Naive thymus-derived CD4-positive, alpha-beta T cell (primary cell): ENCODE measurements around the gene PFN3. TPM values are rescaled to one million over a fixed set of nuclear protein-coding genes. Genes with fewer than 3 reads are reported as not detected.

ENCODE experiments used
- ATAC-seq: fragments of 150-1000 bp; cut with Tn5 transposase; 2 replicates; pipeline ENCODE4 v1.10.0; 2021; ENCODE audit warnings: mild to moderate bottlenecking, moderate library complexity
- CTCF ChIA-PET: fragments of 350-600 bp; sonication (Branson Sonifier 250); formaldehyde crosslinking; loops from one replicate; lab custom pipeline; 2021; ENCODE audit warnings: antibody characterized with exemption; lab: Charles Lee
- POLR2A ChIA-PET: fragments of 350-600 bp; sonication (Branson Sonifier 250); formaldehyde crosslinking; loops from one replicate; lab custom pipeline; 2021; ENCODE audit warnings: antibody characterized with exemption, inconsistent platforms; lab: Charles Lee
- DNase-seq, 9 donors: peaks; one replicate each; pipeline versions ENCODE4 v3.0.0 to v3.0.0-alpha.2; 2020 to 2022; ENCODE audit warnings: mixed read lengths in 1 of 9
- H3K27ac ChIP-seq: one replicate; pipeline ENCODE4 v1.7.0; 2013; ENCODE audit warnings: mild to moderate bottlenecking, low read depth, low read length, moderate library complexity
- H3K27me3 ChIP-seq, 2 donors: one replicate each; pipeline ENCODE4 v1.7.0; 2013; ENCODE audit warnings: low read length in 2 of 2, mild to moderate bottlenecking in 2 of 2, moderate library complexity in 2 of 2; ENCODE audit not compliant: control insufficient read depth in 2 of 2, insufficient read depth in 2 of 2
- H3K36me3 ChIP-seq, 3 experiments: 1 replicate in 2 of 3; 2 replicates in 1 of 3; pipeline ENCODE4 v1.7.0; 2013; ENCODE audit warnings: low read length in 3 of 3, mild to moderate bottlenecking in 3 of 3, moderate library complexity in 1 of 3; ENCODE audit not compliant: insufficient read depth in 3 of 3, control insufficient read depth in 2 of 3
- H3K4me1 ChIP-seq, 2 donors: one replicate each; pipeline ENCODE4 v1.7.0; 2013; ENCODE audit warnings: low read length in 2 of 2, mild to moderate bottlenecking in 2 of 2, moderate library complexity in 1 of 2; ENCODE audit not compliant: control insufficient read depth in 2 of 2, insufficient read depth in 2 of 2
- H3K4me3 ChIP-seq: 2 replicates; pipeline ENCODE4 v1.7.0; 2013; ENCODE audit warnings: mild to moderate bottlenecking, low read length
- H3K9me3 ChIP-seq, 3 experiments: 1 replicate in 2 of 3; 2 replicates in 1 of 3; pipeline ENCODE4 v1.7.0; 2013; ENCODE audit warnings: low read length in 3 of 3; ENCODE audit not compliant: control insufficient read depth in 2 of 3
- H3K27ac Mint-ChIP-seq, 9 donors: one replicate each; pipeline ENCODE4 v1.8.0; 2020 to 2022; ENCODE audit warnings: mixed read lengths in 9 of 9, mild to moderate bottlenecking in 8 of 9, moderate library complexity in 5 of 9, inconsistent platforms in 2 of 9
- H3K27me3 Mint-ChIP-seq, 5 donors: one replicate each; pipeline ENCODE4 v1.8.0; 2021 to 2022; ENCODE audit warnings: mixed read lengths in 5 of 5, mild to moderate bottlenecking in 1 of 5
- H3K36me3 Mint-ChIP-seq, 5 donors: one replicate each; pipeline ENCODE4 v1.8.0; 2020 to 2022; ENCODE audit warnings: mixed read lengths in 5 of 5, mild to moderate bottlenecking in 3 of 5, inconsistent platforms in 1 of 5
- H3K4me1 Mint-ChIP-seq, 7 donors: one replicate each; pipeline ENCODE4 v1.8.0; 2020 to 2022; ENCODE audit warnings: mixed read lengths in 7 of 7, mild to moderate bottlenecking in 3 of 7, inconsistent platforms in 1 of 7
- H3K4me3 Mint-ChIP-seq, 10 donors: one replicate each; pipeline ENCODE4 v1.8.0; 2020 to 2022; ENCODE audit warnings: mild to moderate bottlenecking in 10 of 10, mixed read lengths in 10 of 10, moderate library complexity in 6 of 10, inconsistent platforms in 2 of 10
- H3K9me3 Mint-ChIP-seq, 11 donors: one replicate each; pipeline ENCODE4 v1.8.0; 2020 to 2022; ENCODE audit warnings: mixed read lengths in 11 of 11, mild to moderate bottlenecking in 4 of 11, inconsistent platforms in 1 of 11, moderate library complexity in 1 of 11
- intact Hi-C, 2 donors: fragments of 100-400 bp; cut with micrococcal nuclease; formaldehyde crosslinking; loops; one replicate each; pipeline ENCODE4 v1.15.1; 2023
- polyA plus RNA-seq, 2 donors: library from polyadenylated mRNA; unstranded; fragments of 300-500 nt; fragmentation: Illumina TruSeq; gene quantifications; one replicate each; pipeline ENCODE4 v1.2.3, GENCODE V29; 2021
- total RNA-seq, 6 experiments: library from RNA in 5 of 6; stranded (reverse) in 5 of 6; gene quantifications; 1 replicate in 5 of 6; 2 replicates in 1 of 6; pipeline ENCODE4 v1.2.3 and lab custom pipeline; 2021 to 2026

PFN3 gene
- total and polyA plus RNA-seq, 7 experiments from 2014 or later, result not detected

- no peak overlapping the region for H3K27ac ChIP-seq
- H3K36me3 Mint-ChIP-seq, result no peaks in the 10 kb centered on the region
- peaks cover 0 to 54% (median 0%) of the 10 kb centered on the region in 5 donors for H3K27me3 Mint-ChIP-seq
- H3K4me3 ChIP-seq, result peak overlapping the region; percentile 61
- no peaks in the 10 kb centered on the region for H3K27me3 ChIP-seq
- peak overlapping the region; percentile 76 to 88 (median 84) for H3K4me3 Mint-ChIP-seq
- H3K4me1 ChIP-seq, result peaks cover 25 to 33% of the 10 kb centered on the region in 2 donors
- intact Hi-C loops, result loop anchor here (1.0 to 2.0 kb wide), 13 partner anchors 12 to 288 kb away; partner anchors contain the start of genes PDLIM7 (in 2 of the 2), NSD1 (in 1 of the 2), PRR7 (in 1 of the 2) and RGS14 (in 1 of the 2)
- ChIA-PET POLR2A (interaction anchor here (0.7 to 9.5 kb wide), 15 partner anchors 12 to 95 kb away, joined by 3 to 210 read pairs (median 7); partner anchors contain the start of genes GRK6, LMAN2, PDLIM7 and PRR7), CTCF (interaction anchor here (0.6 to 9.6 kb wide), 23 partner anchors 11 to 288 kb away, joined by 3 to 189 read pairs (median 11); partner anchors contain the start of genes GRK6 and PRR7)
- no peaks in the 10 kb centered on the region for H3K9me3 ChIP-seq
- ATAC-seq (peak; percentile 41), DNase-seq (peak; percentile 21 to 74 (median 68))
- H3K36me3 ChIP-seq, result no peaks in the 10 kb centered on the region
- H3K4me1 Mint-ChIP-seq, result peaks cover 7 to 35% (median 23%) of the 10 kb centered on the region in 7 donors
- peaks cover 0 to 2% (median 0%) of the 10 kb centered on the region in 11 donors for H3K9me3 Mint-ChIP-seq
- H3K27ac Mint-ChIP-seq, result peak overlapping the region in 6 of 9 donors; percentile 23 to 80 (median 70)
Observed at GRCh38 chr5:177402271-177403043, 2.0 kb upstream of the PFN3 start.

GRCh38 chr5:177397875-177398390 is 2.5 kb downstream of the PFN3 start:
- POLR2A ChIA-PET, result no interaction called here
- no peak overlapping the region for H3K4me3 Mint-ChIP-seq

GRCh38 chr5:177396807-177397206 is 3.7 kb downstream of the PFN3 start:
- Histone ChIP-seq H3K4me3 (no peak overlapping the region), H3K27me3 (no peaks in the 10 kb centered on the region), H3K36me3 (no peaks in the 10 kb centered on the region), H3K4me1 (no peaks in the 10 kb centered on the region), H3K9me3 (no peaks in the 10 kb centered on the region), H3K27ac (no peak overlapping the region)
- H3K9me3 Mint-ChIP-seq, result peaks cover 0 to 4% (median 0%) of the 10 kb centered on the region in 11 donors
- no peak overlapping the region for H3K4me3 Mint-ChIP-seq
- DNase-seq (no peak), ATAC-seq (no peak)
- peaks cover 0 to 24% (median 0%) of the 10 kb centered on the region in 5 donors for H3K27me3 Mint-ChIP-seq
- peaks cover 0 to 7% (median 0%) of the 10 kb centered on the region in 7 donors for H3K4me1 Mint-ChIP-seq
- ChIA-PET POLR2A (no interaction called here), CTCF (no interaction called here)
- H3K36me3 Mint-ChIP-seq, result no peaks in the 10 kb centered on the region
- intact Hi-C loops, result no loop called here
- no peak overlapping the region for H3K27ac Mint-ChIP-seq

More at GRCh38 chr5:177397875-177398390, 2.5 kb downstream of the PFN3 start:
- H3K4me1 ChIP-seq, result peaks cover 5 to 9% of the 10 kb centered on the region in 2 donors
- Mint-ChIP-seq H3K27ac (no peak overlapping the region), H3K27me3 (peaks cover 0 to 35% (median 0%) of the 10 kb centered on the region in 5 donors), H3K36me3 (no peaks in the 10 kb centered on the region), H3K9me3 (peaks cover 0 to 4% (median 0%) of the 10 kb centered on the region in 11 donors), H3K4me1 (peaks cover 1 to 17% (median 7%) of the 10 kb centered on the region in 7 donors)
- H3K9me3 ChIP-seq, result no peaks in the 10 kb centered on the region
- H3K27me3 ChIP-seq, result no peaks in the 10 kb centered on the region
- ATAC-seq, result no peak
- H3K4me3 ChIP-seq, result no peak overlapping the region
- no peaks in the 10 kb centered on the region for H3K36me3 ChIP-seq
- CTCF ChIA-PET, result interaction anchor here (0.9 kb wide), 1 partner anchor 59 kb away, joined by 3 read pairs; no protein-coding TSS in a partner anchor
- no peak overlapping the region for H3K27ac ChIP-seq
- intact Hi-C loops, result no loop called here
- DNase-seq, result no peak

- no peak overlapping the region for H3K4me3 ChIP-seq
- H3K27me3 ChIP-seq, result no peaks in the 10 kb centered on the region
- no peak overlapping the region for H3K27ac ChIP-seq
- POLR2A ChIA-PET, result no interaction called here
- no peaks in the 10 kb centered on the region for H3K9me3 ChIP-seq
- CTCF ChIA-PET, result no interaction called here
- peaks cover 3 to 9% (median 5%) of the 10 kb centered on the region in 7 donors for H3K4me1 Mint-ChIP-seq
- ATAC-seq (no peak), DNase-seq (no peak)
- no peaks in the 10 kb centered on the region for H3K36me3 ChIP-seq
- peaks cover 0 to 2% (median 0%) of the 10 kb centered on the region in 11 donors for H3K9me3 Mint-ChIP-seq
- H3K27ac Mint-ChIP-seq, result no peak overlapping the region
- H3K27me3 Mint-ChIP-seq, result peaks cover 0 to 17% (median 0%) of the 10 kb centered on the region in 5 donors
- intact Hi-C loops, result no loop called here
- no peak overlapping the region for H3K4me3 Mint-ChIP-seq
- no peaks in the 10 kb centered on the region for H3K36me3 Mint-ChIP-seq
- H3K4me1 ChIP-seq, result peaks cover 0 to under 1% of the 10 kb centered on the region in 2 donors
Observed at GRCh38 chr5:177396078-177396477, 4.4 kb downstream of the PFN3 start.

GRCh38 chr5:177393990-177394389 is 6.5 kb downstream of the PFN3 start:
- no peak for DNase-seq
- Histone ChIP-seq H3K4me1 (peaks cover 17 to 21% of the 10 kb centered on the region in 2 donors), H3K36me3 (no peaks in the 10 kb centered on the region), H3K27ac (no peak overlapping the region), H3K9me3 (no peaks in the 10 kb centered on the region), H3K27me3 (no peaks in the 10 kb centered on the region), H3K4me3 (no peak overlapping the region)
- CTCF ChIA-PET, result interaction anchor here (1.3 to 5.9 kb wide), 3 partner anchors 9 to 60 kb away, joined by 3 to 116 read pairs (median 5); partner anchors contain the start of gene PFN3
- POLR2A ChIA-PET, result no interaction called here
- ATAC-seq, result no peak
- Mint-ChIP-seq H3K27ac (no peak overlapping the region), H3K4me3 (no peak overlapping the region), H3K4me1 (peaks cover 21 to 29% (median 24%) of the 10 kb centered on the region in 7 donors), H3K36me3 (no peaks in the 10 kb centered on the region), H3K9me3 (peaks cover 0 to 2% (median 0%) of the 10 kb centered on the region in 11 donors), H3K27me3 (peaks cover 0 to 11% (median 0%) of the 10 kb centered on the region in 5 donors)
- intact Hi-C loops, result loop anchor here in 1 of 2 donors (5.0 kb wide), 1 partner anchor 282 kb away; no protein-coding TSS in a partner anchor

- peaks cover 0 to 6% (median 0%) of the 10 kb centered on the region in 5 donors for H3K27me3 Mint-ChIP-seq
- peak overlapping the region in 4 of 9 donors; percentile 7 to 60 (median 34) for H3K27ac Mint-ChIP-seq
- H3K36me3 Mint-ChIP-seq, result no peaks in the 10 kb centered on the region
Observed at GRCh38 chr5:177393206-177393765, 7.2 kb downstream of the PFN3 start.

More at GRCh38 chr5:177393206-177393765, 7.2 kb downstream of the PFN3 start:
- Histone ChIP-seq H3K4me1 (peaks cover 24 to 28% of the 10 kb centered on the region in 2 donors), H3K27me3 (no peaks in the 10 kb centered on the region), H3K9me3 (no peaks in the 10 kb centered on the region), H3K36me3 (no peaks in the 10 kb centered on the region), H3K4me3 (no peak overlapping the region), H3K27ac (no peak overlapping the region)
- peaks cover 28 to 36% (median 31%) of the 10 kb centered on the region in 7 donors for H3K4me1 Mint-ChIP-seq
- DNase-seq (no peak), ATAC-seq (no peak)
- H3K4me3 Mint-ChIP-seq, result peak overlapping the region in 2 of 10 donors; percentile 12 to 22
- ChIA-PET POLR2A (interaction anchor here (0.7 to 5.1 kb wide), 3 partner anchors 10 to 275 kb away, joined by 3 to 48 read pairs (median 46); partner anchors contain the start of gene PFN3), CTCF (interaction anchor here (1.0 to 5.9 kb wide), 3 partner anchors 9 to 61 kb away, joined by 3 to 116 read pairs (median 7); partner anchors contain the start of gene PFN3)
- peaks cover 0 to 4% (median 0%) of the 10 kb centered on the region in 11 donors for H3K9me3 Mint-ChIP-seq
- intact Hi-C loops, result loop anchor here in 1 of 2 donors (5.0 kb wide), 1 partner anchor 281 kb away; no protein-coding TSS in a partner anchor
